Activated naive CD8-positive, alpha-beta T cell (primary cell): ENCODE measurements around the gene GGN.

ENCODE experiments used
- H3K27ac Mint-ChIP-seq: one replicate; pipeline ENCODE4 v1.8.0; 2021; ENCODE audit warnings: mixed read lengths
- H3K27me3 Mint-ChIP-seq: one replicate; pipeline ENCODE4 v1.8.0; 2021; ENCODE audit warnings: mixed read lengths
- H3K36me3 Mint-ChIP-seq: one replicate; pipeline ENCODE4 v1.8.0; 2021; ENCODE audit warnings: mixed read lengths
- H3K4me1 Mint-ChIP-seq: one replicate; pipeline ENCODE4 v1.8.0; 2021; ENCODE audit warnings: low read depth, mixed read lengths
- H3K4me3 Mint-ChIP-seq: one replicate; pipeline ENCODE4 v1.8.0; 2021; ENCODE audit warnings: mild to moderate bottlenecking, mixed read lengths
- H3K9me3 Mint-ChIP-seq: one replicate; pipeline ENCODE4 v1.8.0; 2021; ENCODE audit warnings: low read depth, mixed read lengths

Gene GGN

GRCh38 chr19:38400361-38400760, 12.5 kb upstream of the GGN start:
- Mint-ChIP-seq H3K9me3 (no peaks in the 10 kb centered on the region), H3K36me3 (no peaks in the 10 kb centered on the region), H3K27me3 (peaks cover 2% of the 10 kb centered on the region), H3K4me1 (peaks cover 8% of the 10 kb centered on the region), H3K4me3 (no peak overlapping the region), H3K27ac (no peak overlapping the region)

GRCh38 chr19:38399537-38399936, 11.7 kb upstream of the GGN start:
- no peaks in the 10 kb centered on the region for H3K36me3 Mint-ChIP-seq

GRCh38 chr19:38399081-38399480, 11.2 kb upstream of the GGN start:
- Mint-ChIP-seq H3K9me3 (no peaks in the 10 kb centered on the region), H3K36me3 (no peaks in the 10 kb centered on the region), H3K27ac (no peak overlapping the region), H3K27me3 (peaks cover 2% of the 10 kb centered on the region), H3K4me1 (peaks cover 14% of the 10 kb centered on the region), H3K4me3 (no peak overlapping the region)

More at GRCh38 chr19:38399537-38399936, 11.7 kb upstream of the GGN start:
- Mint-ChIP-seq H3K4me1 (peaks cover 11% of the 10 kb centered on the region), H3K4me3 (no peak overlapping the region), H3K27me3 (peaks cover 2% of the 10 kb centered on the region), H3K27ac (no peak overlapping the region), H3K9me3 (no peaks in the 10 kb centered on the region)

- H3K4me3 Mint-ChIP-seq: peak overlapping the region; percentile 79
- no peaks in the 10 kb centered on the region for H3K36me3 Mint-ChIP-seq
- H3K9me3 Mint-ChIP-seq: no peaks in the 10 kb centered on the region
- peak overlapping the region; percentile 34 for H3K27ac Mint-ChIP-seq
- H3K27me3 Mint-ChIP-seq: peaks cover 2% of the 10 kb centered on the region
- peaks cover 15% of the 10 kb centered on the region for H3K4me1 Mint-ChIP-seq
Measured at GRCh38 chr19:38395381-38396114, 7.7 kb upstream of the GGN start.

GRCh38 chr19:38394488-38394887, 6.7 kb upstream of the GGN start:
- peak overlapping the region; percentile 34 for H3K27ac Mint-ChIP-seq
- H3K9me3 Mint-ChIP-seq: no peaks in the 10 kb centered on the region

GRCh38 chr19:38392707-38393308, 5.0 kb upstream of the GGN start:
- Mint-ChIP-seq H3K4me3 (no peak overlapping the region), H3K4me1 (peaks cover 25% of the 10 kb centered on the region), H3K27ac (no peak overlapping the region), H3K36me3 (no peaks in the 10 kb centered on the region), H3K9me3 (no peaks in the 10 kb centered on the region), H3K27me3 (no peaks in the 10 kb centered on the region)

More at GRCh38 chr19:38394488-38394887, 6.7 kb upstream of the GGN start:
- H3K27me3 Mint-ChIP-seq: no peaks in the 10 kb centered on the region
- no peaks in the 10 kb centered on the region for H3K36me3 Mint-ChIP-seq
- peak overlapping the region; percentile 82 for H3K4me3 Mint-ChIP-seq
- peaks cover 18% of the 10 kb centered on the region for H3K4me1 Mint-ChIP-seq

- H3K4me1 Mint-ChIP-seq: peaks cover 31% of the 10 kb centered on the region
- peaks cover 3% of the 10 kb centered on the region for H3K27me3 Mint-ChIP-seq
- H3K27ac Mint-ChIP-seq: no peak overlapping the region
- no peak overlapping the region for H3K4me3 Mint-ChIP-seq
- H3K9me3 Mint-ChIP-seq: no peaks in the 10 kb centered on the region
- peaks cover 2% of the 10 kb centered on the region for H3K36me3 Mint-ChIP-seq
Measured at GRCh38 chr19:38391911-38392464, 4.2 kb upstream of the GGN start.

GRCh38 chr19:38389957-38390924, 2.4 kb upstream of the GGN start:
- peaks cover 3% of the 10 kb centered on the region for H3K27me3 Mint-ChIP-seq
- H3K4me3 Mint-ChIP-seq: no peak overlapping the region

GRCh38 chr19:38389101-38389925, 1.5 kb upstream of the GGN start:
- Mint-ChIP-seq H3K4me3 (peak overlapping the region; percentile 62), H3K4me1 (peaks cover 22% of the 10 kb centered on the region), H3K9me3 (no peaks in the 10 kb centered on the region), H3K36me3 (peaks cover 4% of the 10 kb centered on the region), H3K27me3 (peaks cover 3% of the 10 kb centered on the region), H3K27ac (no peak overlapping the region)

More at GRCh38 chr19:38389957-38390924, 2.4 kb upstream of the GGN start:
- Mint-ChIP-seq H3K4me1 (peaks cover 25% of the 10 kb centered on the region), H3K9me3 (no peaks in the 10 kb centered on the region), H3K36me3 (peaks cover 2% of the 10 kb centered on the region), H3K27ac (no peak overlapping the region)

- H3K4me3 Mint-ChIP-seq: peak within 1 kb of the TSS; percentile 91
Measured at GRCh38 chr19:38388349-38389100, 691 bp upstream of the GGN start, which contains the start of gene SPRED3. TSS of gene SPRED3 (plus strand) at chr19:38388697. CDS start at chr19:38390303, 1,606 bp downstream.

GRCh38 chr19:38386971-38387549, 774 bp downstream of the GGN start:
- H3K27ac Mint-ChIP-seq: peak overlapping the region; percentile 28
- H3K9me3 Mint-ChIP-seq: no peaks in the 10 kb centered on the region
- peak overlapping the region; percentile 87 for H3K4me3 Mint-ChIP-seq
- H3K4me1 Mint-ChIP-seq: peaks cover 18% of the 10 kb centered on the region
- H3K27me3 Mint-ChIP-seq: peaks cover 3% of the 10 kb centered on the region
- H3K36me3 Mint-ChIP-seq: peaks cover 13% of the 10 kb centered on the region

More at GRCh38 chr19:38388349-38389100, 691 bp upstream of the GGN start, which contains the start of gene SPRED3:
- Mint-ChIP-seq H3K4me1 (peaks cover 18% of the 10 kb centered on the region), H3K36me3 (peaks cover 6% of the 10 kb centered on the region), H3K27ac (no peak within 1 kb of the TSS), H3K9me3 (no peaks in the 10 kb centered on the region), H3K27me3 (peaks cover 3% of the 10 kb centered on the region)

- H3K4me1 Mint-ChIP-seq: peaks cover 18% of the 10 kb centered on the region
- H3K36me3 Mint-ChIP-seq: peaks cover 16% of the 10 kb centered on the region
- H3K27ac Mint-ChIP-seq: no peak overlapping the region
- no peak overlapping the region for H3K4me3 Mint-ChIP-seq
- H3K27me3 Mint-ChIP-seq: peaks cover 3% of the 10 kb centered on the region
- no peaks in the 10 kb centered on the region for H3K9me3 Mint-ChIP-seq
Measured at GRCh38 chr19:38386300-38386970, 1.4 kb downstream of the GGN start.
